ENCODE data around the gene TTLL10.
"Not testable (repeated sequence)": the region's sequence is repeated elsewhere in the genome, so short reads cannot be mapped to it uniquely, and the experiment has no call there.

Gene TTLL10

GRCh38 chr1:1189111-1189510 is 15.4 kb downstream of the TTLL10 start:
- no peak overlapping the region for H3K4me3 ChIP-seq (ENCODE audit: insufficient read depth, low read depth, low read length, poor library complexity, severe bottlenecking)
- H3K4me1 ChIP-seq (ENCODE audit: control insufficient read depth, insufficient read depth, low read length, poor library complexity, severe bottlenecking), result no peaks in the 10 kb centered on the region
- no peaks in the 10 kb centered on the region for H3K36me3 ChIP-seq (ENCODE audit: control insufficient read depth, insufficient read depth, low read length)
- no peak for DNase-seq
- no peaks in the 10 kb centered on the region for H3K27me3 ChIP-seq (replicated peaks; ENCODE audit: control insufficient read depth, insufficient read depth, low read length, poor library complexity, severe bottlenecking)
- no peaks in the 10 kb centered on the region for H3K9me3 ChIP-seq (ENCODE audit: control insufficient read depth, low read length)
- no peak overlapping the region for H3K27ac ChIP-seq (ENCODE audit: insufficient read depth, low read length, poor library complexity, severe bottlenecking)

DNA sequence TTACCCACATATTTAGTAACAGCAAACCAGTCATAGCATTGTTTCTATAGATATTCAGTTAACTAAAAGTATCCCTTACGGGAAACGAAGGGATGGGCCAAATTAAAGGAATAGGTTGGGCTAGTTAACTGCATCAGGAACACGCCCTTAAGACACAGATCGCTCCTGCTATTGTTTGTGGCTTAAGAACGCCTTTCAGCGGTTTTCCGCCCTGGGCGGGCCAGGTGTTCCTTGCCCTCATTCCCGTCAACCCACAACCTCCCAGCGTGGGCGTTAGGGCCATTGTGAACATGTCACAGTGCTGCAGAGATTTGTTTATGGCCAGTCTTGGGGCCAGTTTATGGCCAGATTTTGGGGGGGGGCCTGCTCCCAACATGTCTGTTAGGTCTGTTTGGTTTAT is 18.1 kb downstream of the TTLL10 start:
- no peak for DNase-seq
- H3K36me3 ChIP-seq (ENCODE audit: control insufficient read depth, insufficient read depth, low read length), result no peaks in the 10 kb centered on the region
- no peaks in the 10 kb centered on the region for H3K9me3 ChIP-seq (ENCODE audit: control insufficient read depth, low read length)

GRCh38 chr1:1194723-1195122 is 21.0 kb downstream of the TTLL10 start:
- Histone ChIP-seq H3K4me1 (ENCODE audit: control insufficient read depth, insufficient read depth, low read length, poor library complexity, severe bottlenecking) (no peaks in the 10 kb centered on the region), H3K36me3 (ENCODE audit: control insufficient read depth, insufficient read depth, low read length) (no peaks in the 10 kb centered on the region), H3K9me3 (ENCODE audit: control insufficient read depth, low read length) (no peaks in the 10 kb centered on the region), H3K27me3 (replicated peaks; ENCODE audit: control insufficient read depth, insufficient read depth, low read length, poor library complexity, severe bottlenecking) (no peaks in the 10 kb centered on the region), H3K27ac (ENCODE audit: insufficient read depth, low read length, poor library complexity, severe bottlenecking) (no peak overlapping the region), H3K4me3 (ENCODE audit: insufficient read depth, low read depth, low read length, poor library complexity, severe bottlenecking) (no peak overlapping the region)
- DNase-seq, result no peak

More for the DNA sequence above, 18.1 kb downstream of the TTLL10 start:
- H3K27ac ChIP-seq (ENCODE audit: insufficient read depth, low read length, poor library complexity, severe bottlenecking), result no peak overlapping the region
- H3K27me3 ChIP-seq (replicated peaks; ENCODE audit: control insufficient read depth, insufficient read depth, low read length, poor library complexity, severe bottlenecking), result no peaks in the 10 kb centered on the region
- no peaks in the 10 kb centered on the region for H3K4me1 ChIP-seq (ENCODE audit: control insufficient read depth, insufficient read depth, low read length, poor library complexity, severe bottlenecking)
- H3K4me3 ChIP-seq (ENCODE audit: insufficient read depth, low read depth, low read length, poor library complexity, severe bottlenecking), result no peak overlapping the region

- not testable (repeated sequence) for H3K4me3 ChIP-seq (ENCODE audit: insufficient read depth, low read depth, low read length, poor library complexity, severe bottlenecking); H3K27me3 ChIP-seq (replicated peaks; ENCODE audit: control insufficient read depth, insufficient read depth, low read length, poor library complexity, severe bottlenecking); H3K36me3 ChIP-seq (ENCODE audit: control insufficient read depth, insufficient read depth, low read length); H3K27ac ChIP-seq (ENCODE audit: insufficient read depth, low read length, poor library complexity, severe bottlenecking); H3K4me1 ChIP-seq (ENCODE audit: control insufficient read depth, insufficient read depth, low read length, poor library complexity, severe bottlenecking); DNase-seq; H3K9me3 ChIP-seq (ENCODE audit: control insufficient read depth, low read length)
Observed at GRCh38 chr1:1195726-1196125, 22.0 kb downstream of the TTLL10 start.

DNA sequence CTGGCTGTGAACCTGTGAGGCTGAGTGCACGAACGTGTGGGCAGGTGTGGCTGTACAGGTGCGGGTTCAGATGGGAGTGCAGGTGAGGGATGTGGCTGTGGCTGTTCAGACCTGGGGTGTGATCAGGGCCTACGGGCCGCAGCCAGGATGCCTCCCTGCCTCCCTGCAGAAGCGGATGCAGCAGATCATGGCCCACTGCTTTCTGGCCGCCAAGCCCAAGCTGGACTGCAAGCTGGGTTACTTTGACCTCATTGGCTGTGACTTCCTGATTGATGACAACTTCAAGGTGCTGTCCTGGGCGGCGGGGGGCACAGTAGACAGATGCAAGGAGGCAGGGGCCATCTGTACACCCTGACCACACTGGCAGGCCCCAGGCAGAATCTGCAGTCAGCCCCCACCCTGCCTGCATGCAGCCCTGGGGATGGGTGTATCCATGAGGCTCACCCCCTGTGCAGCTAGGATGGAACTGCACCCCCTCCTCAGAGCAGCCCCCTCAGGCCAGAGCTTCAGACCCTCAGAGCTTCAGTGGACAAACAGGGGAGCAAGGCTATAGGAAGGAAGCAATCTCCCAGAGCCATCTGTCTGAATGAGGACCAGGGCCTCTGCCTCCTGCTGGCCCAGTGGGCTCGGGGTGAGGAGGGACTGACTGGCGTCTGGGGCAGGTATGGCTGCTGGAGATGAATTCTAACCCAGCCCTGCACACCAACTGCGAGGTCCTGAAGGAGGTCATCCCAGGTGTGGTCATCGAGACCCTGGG is 22.9 kb downstream of the TTLL10 start:
- Histone ChIP-seq H3K27ac (ENCODE audit: insufficient read depth, low read length, poor library complexity, severe bottlenecking) (no peak overlapping the region), H3K4me3 (ENCODE audit: insufficient read depth, low read depth, low read length, poor library complexity, severe bottlenecking) (no peak overlapping the region), H3K9me3 (ENCODE audit: control insufficient read depth, low read length) (no peaks in the 10 kb centered on the region), H3K4me1 (ENCODE audit: control insufficient read depth, insufficient read depth, low read length, poor library complexity, severe bottlenecking) (peaks cover 7% of the 10 kb centered on the region), H3K36me3 (ENCODE audit: control insufficient read depth, insufficient read depth, low read length) (no peaks in the 10 kb centered on the region), H3K27me3 (replicated peaks; ENCODE audit: control insufficient read depth, insufficient read depth, low read length, poor library complexity, severe bottlenecking) (no peaks in the 10 kb centered on the region)
- DNase-seq, result no peak

DNA sequence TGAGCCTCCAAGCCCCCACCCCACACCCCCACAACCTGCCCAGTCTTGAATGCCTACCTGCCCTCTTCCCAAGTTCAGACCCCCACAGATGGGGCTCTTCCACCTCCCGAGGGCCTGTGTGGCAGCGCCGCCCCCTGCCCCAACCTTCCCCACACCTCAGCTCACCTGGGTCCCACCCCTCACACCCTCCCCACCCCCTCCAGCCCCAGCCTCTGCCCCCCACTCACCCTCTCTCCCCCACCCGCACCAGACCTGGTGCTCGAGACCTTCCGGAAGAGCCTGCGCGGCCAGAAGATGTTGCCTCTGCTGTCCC is 23.5 kb downstream of the TTLL10 start:
- H3K4me3 ChIP-seq (ENCODE audit: insufficient read depth, low read depth, low read length, poor library complexity, severe bottlenecking), result no peak overlapping the region

GRCh38 chr1:1197551-1198422 is 24.1 kb downstream of the TTLL10 start:
- no peaks in the 10 kb centered on the region for H3K27me3 ChIP-seq (replicated peaks; ENCODE audit: control insufficient read depth, insufficient read depth, low read length, poor library complexity, severe bottlenecking)
- no peak overlapping the region for H3K27ac ChIP-seq (ENCODE audit: insufficient read depth, low read length, poor library complexity, severe bottlenecking)
- no peaks in the 10 kb centered on the region for H3K9me3 ChIP-seq (ENCODE audit: control insufficient read depth, low read length)
- peaks cover 7% of the 10 kb centered on the region for H3K4me1 ChIP-seq (ENCODE audit: control insufficient read depth, insufficient read depth, low read length, poor library complexity, severe bottlenecking)
- no peaks in the 10 kb centered on the region for H3K36me3 ChIP-seq (ENCODE audit: control insufficient read depth, insufficient read depth, low read length)
- no peak for DNase-seq
- H3K4me3 ChIP-seq (ENCODE audit: insufficient read depth, low read depth, low read length, poor library complexity, severe bottlenecking), result no peak overlapping the region

More for the DNA sequence above, 23.5 kb downstream of the TTLL10 start:
- Histone ChIP-seq H3K9me3 (ENCODE audit: control insufficient read depth, low read length) (no peaks in the 10 kb centered on the region), H3K27ac (ENCODE audit: insufficient read depth, low read length, poor library complexity, severe bottlenecking) (no peak overlapping the region), H3K4me1 (ENCODE audit: control insufficient read depth, insufficient read depth, low read length, poor library complexity, severe bottlenecking) (peaks cover 7% of the 10 kb centered on the region), H3K36me3 (ENCODE audit: control insufficient read depth, insufficient read depth, low read length) (no peaks in the 10 kb centered on the region), H3K27me3 (replicated peaks; ENCODE audit: control insufficient read depth, insufficient read depth, low read length, poor library complexity, severe bottlenecking) (no peaks in the 10 kb centered on the region)
- DNase-seq, result no peak

DNA sequence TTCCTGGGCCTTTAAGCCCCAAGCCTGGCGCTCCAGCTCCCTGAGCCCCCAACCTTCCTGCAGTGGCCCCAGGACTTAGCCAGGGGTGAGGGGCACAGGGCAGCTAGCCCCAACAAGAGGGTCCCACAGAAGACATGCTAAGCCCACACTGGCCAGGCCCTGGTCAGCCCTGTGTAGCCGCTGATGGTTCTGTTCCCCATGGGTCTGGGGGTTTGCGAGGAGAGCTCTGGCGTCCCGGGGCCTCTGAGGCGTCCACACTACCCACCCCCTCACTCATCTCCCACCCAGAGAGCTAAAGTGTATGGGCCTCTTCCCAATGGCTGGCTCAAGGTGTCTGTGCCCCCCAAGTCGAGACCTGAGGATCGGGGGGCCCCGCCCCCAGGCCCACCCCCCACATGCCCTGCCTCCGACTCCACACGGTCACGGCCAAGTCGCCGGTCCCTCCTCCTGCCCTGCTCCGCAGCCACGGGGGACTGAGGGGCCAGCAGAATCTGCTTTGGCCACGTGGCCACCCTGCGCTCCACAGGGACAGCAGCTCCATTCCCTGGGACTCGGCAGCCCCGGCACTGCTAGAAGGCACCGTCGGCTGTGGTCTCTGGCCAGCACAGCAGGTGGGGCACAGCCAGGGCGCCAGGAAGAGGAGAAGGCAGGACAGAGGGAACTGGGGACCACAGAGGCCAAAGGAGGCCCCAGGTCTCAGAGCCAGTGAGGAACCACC is 24.9 kb downstream of the TTLL10 start:
- H3K27ac ChIP-seq (ENCODE audit: insufficient read depth, low read length, poor library complexity, severe bottlenecking), result no peak overlapping the region
- no peaks in the 10 kb centered on the region for H3K36me3 ChIP-seq (ENCODE audit: control insufficient read depth, insufficient read depth, low read length)

GRCh38 chr1:1199141-1199960 is 25.7 kb downstream of the TTLL10 start:
- H3K27ac ChIP-seq (ENCODE audit: insufficient read depth, low read length, poor library complexity, severe bottlenecking), result no peak overlapping the region
- H3K36me3 ChIP-seq (ENCODE audit: control insufficient read depth, insufficient read depth, low read length), result no peaks in the 10 kb centered on the region
- no peak for DNase-seq
- no peaks in the 10 kb centered on the region for H3K9me3 ChIP-seq (ENCODE audit: control insufficient read depth, low read length)
- peaks cover 7% of the 10 kb centered on the region for H3K4me1 ChIP-seq (ENCODE audit: control insufficient read depth, insufficient read depth, low read length, poor library complexity, severe bottlenecking)
- no peaks in the 10 kb centered on the region for H3K27me3 ChIP-seq (replicated peaks; ENCODE audit: control insufficient read depth, insufficient read depth, low read length, poor library complexity, severe bottlenecking)
- H3K4me3 ChIP-seq (ENCODE audit: insufficient read depth, low read depth, low read length, poor library complexity, severe bottlenecking), result no peak overlapping the region

More for the DNA sequence above, 24.9 kb downstream of the TTLL10 start:
- Histone ChIP-seq H3K4me1 (ENCODE audit: control insufficient read depth, insufficient read depth, low read length, poor library complexity, severe bottlenecking) (peaks cover 7% of the 10 kb centered on the region), H3K27me3 (replicated peaks; ENCODE audit: control insufficient read depth, insufficient read depth, low read length, poor library complexity, severe bottlenecking) (no peaks in the 10 kb centered on the region), H3K9me3 (ENCODE audit: control insufficient read depth, low read length) (no peaks in the 10 kb centered on the region), H3K4me3 (ENCODE audit: insufficient read depth, low read depth, low read length, poor library complexity, severe bottlenecking) (no peak overlapping the region)
- DNase-seq, result no peak

Measured in effector memory CD4-positive, alpha-beta T cell (primary cell).